ENCODE measurements around the gene KLC4. TPM values are rescaled to one million over a fixed set of nuclear protein-coding genes. Genes with fewer than 3 reads are reported as not detected.
"Not testable (repeated sequence)": the region's sequence is repeated elsewhere in the genome, so short reads cannot be mapped to it uniquely, and the experiment has no call there.

KLC4 gene
- total RNA-seq, 4 donors from 2014 or later, result 23.4 to 41.0 (median 30.4) TPM

GRCh38 chr6:43113431-43114260 lies 54.2 kb downstream of the KLC4 start:
- intact Hi-C loops (cut with DNase I), result no loop called here
- no peak overlapping the region for H3K27ac ChIP-seq
- no peaks in the 10 kb centered on the region for H3K9me3 ChIP-seq
- DNase-seq, result no peak
- TF ChIP-seq POLR2A (IDR thresholded peaks at IDR 0.05), result no peak
- TF ChIP-seq CTCF (IDR thresholded peaks at IDR 0.05), result no peak
- WGBS, 2 donors, result 83% methylated on average over 10 to 12 of the region's 12 CpGs
- H3K27me3 ChIP-seq, result no peaks in the 10 kb centered on the region
- no peak overlapping the region for H3K4me3 ChIP-seq (replicated peaks in 1 of 3)
- H3K36me3 ChIP-seq, result no peaks in the 10 kb centered on the region
- no peaks in the 10 kb centered on the region for H3K4me1 ChIP-seq

GRCh38 chr6:43115365-43115764 lies 55.9 kb downstream of the KLC4 start:
- intact Hi-C loops (cut with DNase I), result no loop called here
- H3K4me1 ChIP-seq, result no peaks in the 10 kb centered on the region
- no peaks in the 10 kb centered on the region for H3K36me3 ChIP-seq
- 88 to 96% methylated on average over 6 of the region's 6 CpGs for WGBS, 2 donors
- no peak overlapping the region for H3K27ac ChIP-seq
- no peaks in the 10 kb centered on the region for H3K27me3 ChIP-seq
- H3K4me3 ChIP-seq (replicated peaks in 1 of 3), result no peak overlapping the region
- no peak for DNase-seq
- TF ChIP-seq POLR2A (IDR thresholded peaks at IDR 0.05) (no peak), CTCF (IDR thresholded peaks at IDR 0.05) (no peak)
- H3K9me3 ChIP-seq, result no peaks in the 10 kb centered on the region

- H3K4me1 ChIP-seq; H3K4me3 ChIP-seq (replicated peaks in 1 of 3); intact Hi-C loops (cut with DNase I); H3K9me3 ChIP-seq; H3K27me3 ChIP-seq; H3K27ac ChIP-seq; H3K36me3 ChIP-seq; DNase-seq: not testable (repeated sequence)
- 87 to 99% methylated on average over 8 of the region's 8 CpGs for WGBS, 2 donors
Measured at GRCh38 chr6:43117466-43117865, 58.0 kb downstream of the KLC4 start.

DNA sequence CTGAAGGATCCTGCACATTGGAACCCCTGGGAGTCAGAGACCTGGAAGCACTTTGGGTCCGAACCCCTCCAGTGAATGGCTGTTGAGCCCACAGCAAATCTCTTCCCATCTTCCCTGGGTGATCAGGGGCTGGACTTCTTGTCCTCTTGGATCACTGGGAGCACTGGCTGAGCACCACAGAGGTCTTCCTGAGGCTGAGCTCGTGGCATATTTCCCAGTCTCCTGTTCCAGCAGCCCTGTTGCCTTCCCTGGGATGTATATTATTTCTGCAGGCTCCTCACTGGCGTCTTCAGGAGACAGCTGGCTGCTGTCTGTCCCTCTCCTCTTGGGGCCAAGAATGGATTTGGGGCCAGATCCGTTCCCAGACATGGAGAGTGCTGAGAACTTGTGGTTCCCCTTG lies 60.1 kb downstream of the KLC4 start:
- DNase-seq, result no peak
- no peak overlapping the region for H3K27ac ChIP-seq
- intact Hi-C loops (cut with DNase I), result no loop called here
- no peaks in the 10 kb centered on the region for H3K36me3 ChIP-seq
- no peaks in the 10 kb centered on the region for H3K9me3 ChIP-seq
- no peaks in the 10 kb centered on the region for H3K4me1 ChIP-seq
- H3K4me3 ChIP-seq (replicated peaks in 1 of 3), result no peak overlapping the region
- 81 to 91% methylated on average over 4 of the region's 4 CpGs for WGBS, 2 donors
- H3K27me3 ChIP-seq, result no peaks in the 10 kb centered on the region
- TF ChIP-seq CTCF (IDR thresholded peaks at IDR 0.05) (no peak), POLR2A (IDR thresholded peaks at IDR 0.05) (no peak)

GRCh38 chr6:43120101-43120763 lies 60.8 kb downstream of the KLC4 start:
- intact Hi-C loops (cut with DNase I), result no loop called here
- Histone ChIP-seq H3K27me3 (no peaks in the 10 kb centered on the region), H3K9me3 (no peaks in the 10 kb centered on the region), H3K27ac (no peak overlapping the region), H3K4me1 (no peaks in the 10 kb centered on the region), H3K36me3 (no peaks in the 10 kb centered on the region), H3K4me3 (replicated peaks in 1 of 3) (no peak overlapping the region)
- 89 to 96% methylated on average over 9 of the region's 9 CpGs for WGBS, 2 donors
- no peak for DNase-seq
- no peak for TF ChIP-seq CTCF (IDR thresholded peaks at IDR 0.05)
- no peak for TF ChIP-seq POLR2A (IDR thresholded peaks at IDR 0.05)
